ENCODE results near the gene COL23A1. TPM values are rescaled to one million over a fixed set of nuclear protein-coding genes. Genes with fewer than 3 reads are reported as not detected.

COL23A1 gene
- total and polyA plus RNA-seq, 4 donors, result 0.36 to 1.5 (median 1.1) TPM; not detected in 1

DNA sequence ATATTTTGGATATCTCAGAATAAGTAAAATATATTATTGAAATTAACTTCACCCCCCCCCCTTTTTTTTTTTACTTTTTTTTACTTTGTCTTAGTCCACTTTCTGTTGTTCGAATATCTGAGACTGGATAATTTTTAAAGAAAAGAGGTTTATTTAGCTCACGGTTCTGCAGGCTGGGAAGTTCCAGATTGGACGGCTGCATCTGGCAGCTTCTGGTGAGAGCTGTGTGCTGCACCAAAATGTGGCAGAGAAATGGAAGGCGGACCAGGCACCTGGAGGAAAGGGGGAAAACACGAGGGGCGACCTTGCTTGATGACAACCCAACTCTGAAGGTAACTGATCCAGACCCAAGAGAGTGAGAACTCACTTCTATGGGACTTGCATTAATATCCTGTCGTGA, 397.4 kb downstream of the COL23A1 start:
- Histone ChIP-seq H3K9me3 (ENCODE audit: control insufficient read depth, low read length) (no peaks in the 10 kb centered on the region), H3K27ac (ENCODE audit: low read depth in 1 of 2, low read length in 2 of 2) (no peak overlapping the region), H3K36me3 (ENCODE audit: control insufficient read depth in 1 of 2, insufficient read depth in 2 of 2, low read length in 1 of 2) (no peaks in the 10 kb centered on the region), H3K4me1 (ENCODE audit: control insufficient read depth in 1 of 2, insufficient read depth in 2 of 2, low read length in 2 of 2) (no peaks in the 10 kb centered on the region), H3K27me3 (ENCODE audit: control insufficient read depth in 1 of 2, insufficient read depth in 2 of 2, low read length in 1 of 2) (no peaks in the 10 kb centered on the region), H3K4me3 (ENCODE audit: low read length in 2 of 2) (no peak overlapping the region)
- DNase-seq (no peak), ATAC-seq (ENCODE audit: low FRiP score) (no peak)
- WGBS, 2 donors, result 89 to 91% methylated on average over 7 of the region's 7 CpGs
- intact Hi-C loops (cut with DNase I), result no loop called here

- DNase-seq, result no peak
- 78 to 84% methylated on average over 2 of the region's 2 CpGs for WGBS, 2 donors
- Histone ChIP-seq H3K4me1 (ENCODE audit: control insufficient read depth in 1 of 2, insufficient read depth in 2 of 2, low read length in 2 of 2) (no peaks in the 10 kb centered on the region), H3K4me3 (ENCODE audit: low read length in 2 of 2) (no peak overlapping the region), H3K9me3 (ENCODE audit: control insufficient read depth, low read length) (no peaks in the 10 kb centered on the region), H3K27me3 (ENCODE audit: control insufficient read depth in 1 of 2, insufficient read depth in 2 of 2, low read length in 1 of 2) (no peaks in the 10 kb centered on the region), H3K36me3 (ENCODE audit: control insufficient read depth in 1 of 2, insufficient read depth in 2 of 2, low read length in 1 of 2) (no peaks in the 10 kb centered on the region), H3K27ac (ENCODE audit: low read depth in 1 of 2, low read length in 2 of 2) (no peak overlapping the region)
- intact Hi-C loops (cut with DNase I), result no loop called here
- no peak for ATAC-seq (ENCODE audit: low FRiP score)
Measured at GRCh38 chr5:178192244-178192643, 397.9 kb downstream of the COL23A1 start.

GRCh38 chr5:178191661-178192060, 398.5 kb downstream of the COL23A1 start:
- Histone ChIP-seq H3K36me3 (ENCODE audit: control insufficient read depth in 1 of 2, insufficient read depth in 2 of 2, low read length in 1 of 2) (no peaks in the 10 kb centered on the region), H3K4me3 (ENCODE audit: low read length in 2 of 2) (no peak overlapping the region), H3K27me3 (ENCODE audit: control insufficient read depth in 1 of 2, insufficient read depth in 2 of 2, low read length in 1 of 2) (no peaks in the 10 kb centered on the region), H3K4me1 (ENCODE audit: control insufficient read depth in 1 of 2, insufficient read depth in 2 of 2, low read length in 2 of 2) (no peaks in the 10 kb centered on the region), H3K9me3 (ENCODE audit: control insufficient read depth, low read length) (no peaks in the 10 kb centered on the region), H3K27ac (ENCODE audit: low read depth in 1 of 2, low read length in 2 of 2) (no peak overlapping the region)
- ATAC-seq (ENCODE audit: low FRiP score), result no peak
- intact Hi-C loops (cut with DNase I), result no loop called here
- WGBS, 2 donors, result 72 to 83% methylated on average over 4 of the region's 4 CpGs
- DNase-seq, result no peak

GRCh38 chr5:178189433-178189832, 400.8 kb downstream of the COL23A1 start:
- Histone ChIP-seq H3K27ac (ENCODE audit: low read depth in 1 of 2, low read length in 2 of 2) (no peak overlapping the region), H3K27me3 (ENCODE audit: control insufficient read depth in 1 of 2, insufficient read depth in 2 of 2, low read length in 1 of 2) (no peaks in the 10 kb centered on the region), H3K9me3 (ENCODE audit: control insufficient read depth, low read length) (no peaks in the 10 kb centered on the region), H3K36me3 (ENCODE audit: control insufficient read depth in 1 of 2, insufficient read depth in 2 of 2, low read length in 1 of 2) (no peaks in the 10 kb centered on the region), H3K4me1 (ENCODE audit: control insufficient read depth in 1 of 2, insufficient read depth in 2 of 2, low read length in 2 of 2) (no peaks in the 10 kb centered on the region), H3K4me3 (ENCODE audit: low read length in 2 of 2) (no peak overlapping the region)
- DNase-seq (no peak), ATAC-seq (ENCODE audit: low FRiP score) (no peak)
- WGBS, 2 donors, result 45 to 46% methylated on average over 2 of the region's 2 CpGs
- intact Hi-C loops (cut with DNase I), result no loop called here

Other genes starting within 250 kb of the COL23A1 start
- gene CLK4, start 36.7 kb upstream of the COL23A1 start, total RNA-seq, result 10 to 100 TPM; 26.3 to 39.5 TPM
- gene CLK4, start 36.7 kb upstream of the COL23A1 start, polyA plus RNA-seq, result 10 to 100 TPM; 11.6 to 36.9 TPM
- 10 to 100 TPM in 1 of 2 donors, 1 to 10 TPM in 1; 9.5 to 16.2 TPM for gene ZNF354A, start 140.3 kb upstream of the COL23A1 start, total RNA-seq
- 10 to 100 TPM in 1 of 2 donors, 1 to 10 TPM in 1; 9.0 to 11.1 TPM for gene ZNF354A, start 140.3 kb upstream of the COL23A1 start, polyA plus RNA-seq